HS-5 (cell line): ENCODE results near the gene RACGAP1.
"Not testable (repeated sequence)": the region's sequence is repeated elsewhere in the genome, so short reads cannot be mapped to it uniquely, and the experiment has no call there.

Source experiments
- DNase-seq: peaks from one replicate; pipeline ENCODE4 v3.0.0-alpha.2; 2012; ENCODE audit warnings: low read depth

The RACGAP1 gene

GRCh38 chr12:50055831-50056638 lies 30.7 kb upstream of the RACGAP1 start:
- no peak for DNase-seq

GRCh38 chr12:50053583-50053982 lies 28.3 kb upstream of the RACGAP1 start:
- no peak for DNase-seq

GRCh38 chr12:50052964-50053363 lies 27.7 kb upstream of the RACGAP1 start:
- no peak for DNase-seq

- no peak for DNase-seq
Measured at GRCh38 chr12:50052544-50052943, 27.2 kb upstream of the RACGAP1 start.

- no peak for DNase-seq
Measured at GRCh38 chr12:50051101-50051806, 26.0 kb upstream of the RACGAP1 start.

GRCh38 chr12:50050410-50051098 lies 25.3 kb upstream of the RACGAP1 start:
- no peak for DNase-seq

GRCh38 chr12:50050119-50050385 lies 24.8 kb upstream of the RACGAP1 start:
- DNase-seq: no peak

GRCh38 chr12:50049254-50050118 lies 24.2 kb upstream of the RACGAP1 start:
- no peak for DNase-seq

- DNase-seq: no peak
Measured at GRCh38 chr12:50047693-50048250, 22.5 kb upstream of the RACGAP1 start.

GRCh38 chr12:50043854-50044253 lies 18.6 kb upstream of the RACGAP1 start:
- no peak for DNase-seq

GRCh38 chr12:50043308-50043707 lies 18.0 kb upstream of the RACGAP1 start:
- DNase-seq: no peak

- DNase-seq: no peak
Measured at GRCh38 chr12:50042693-50043092, 17.4 kb upstream of the RACGAP1 start.

- no peak for DNase-seq
Measured at GRCh38 chr12:50041962-50042361, 16.7 kb upstream of the RACGAP1 start.

- no peak for DNase-seq
Measured at GRCh38 chr12:50041062-50041860, 16.0 kb upstream of the RACGAP1 start.

GRCh38 chr12:50040657-50041056 lies 15.4 kb upstream of the RACGAP1 start:
- DNase-seq: no peak

- no peak for DNase-seq
Measured at GRCh38 chr12:50039151-50039835, 14.0 kb upstream of the RACGAP1 start.

- DNase-seq: no peak
Measured at GRCh38 chr12:50038336-50038735, 13.0 kb upstream of the RACGAP1 start.

- DNase-seq: no peak
Measured at GRCh38 chr12:50032854-50033581, 7.7 kb upstream of the RACGAP1 start.

GRCh38 chr12:50032515-50032853 lies 7.2 kb upstream of the RACGAP1 start:
- no peak for DNase-seq

GRCh38 chr12:50030449-50030848 lies 5.2 kb upstream of the RACGAP1 start:
- DNase-seq: not testable (repeated sequence)
